Mucosa of descending colon (tissue), 3 donors: Measurements from ENCODE around the gene FAM193A. TPM values are rescaled to one million over a fixed set of nuclear protein-coding genes. Genes with fewer than 3 reads are reported as not detected.
A peak's percentile ranks its signal among the peaks of the same experiment; 100 is the strongest.
"Not testable (repeated sequence)": the region's sequence is repeated elsewhere in the genome, so short reads cannot be mapped to it uniquely, and the experiment has no call there.

ENCODE experiments used
- ATAC-seq: fragments of 200-7000 bp; cut with Tn5 transposase; one replicate; pipeline ENCODE4 v1.9.1; 2020; ENCODE audit warnings: mild to moderate bottlenecking, moderate library complexity
- DNase-seq, 3 donors: peaks; one replicate each; pipeline ENCODE4 v3.0.0-alpha.2; 2020
- H3K36me3 ChIP-seq: fragments of 200-600 bp; one replicate; pipeline ENCODE4 v1.8.0; 2021; ENCODE audit warnings: low read depth, mild to moderate bottlenecking
- H3K4me1 ChIP-seq: fragments of 200-600 bp; one replicate; pipeline ENCODE4 v1.8.0; 2021; ENCODE audit warnings: low read depth, mild to moderate bottlenecking
- H3K4me3 ChIP-seq: fragments of 200-600 bp; one replicate; pipeline ENCODE4 v1.8.0; 2021; ENCODE audit warnings: mild to moderate bottlenecking
- H3K9me3 ChIP-seq: fragments of 200-600 bp; one replicate; pipeline ENCODE4 v1.8.0; 2021; ENCODE audit warnings: mild to moderate bottlenecking
- intact Hi-C, 2 donors: fragments of 100-400 bp; cut with DNase I in 1 of 2; cut with micrococcal nuclease in 1 of 2; formaldehyde crosslinking; loops; one replicate each; pipeline versions ENCODE4 v1.11.0 to v1.11.1; 2022; cut with DNase I, micrococcal nuclease
- total RNA-seq, 3 donors: library from RNA; stranded (reverse); fragmentation: NEBNext Ultra II Directional in 2 of 3; extraction: Animal tissue kit (Norgen Biotek cat#: 25700) in 2 of 3; gene quantifications; one replicate each; pipeline versions ENCODE4 v1.2.1 to v1.2.4, GENCODE V29; 2021 to 2023
- TF ChIP-seq, protein P1 (sequence below): fragments of 200-600 bp; IDR thresholded peaks from one replicate; pipeline ENCODE4 v1.8.0; 2022; ENCODE audit warnings: antibody characterized with exemption, mild to moderate bottlenecking
- donor health status: DM: no; HTN: no; CAD: no; lungs with moderate emphysema.
- donor health status: DM: no; HTN: no; CAD: no.
- donor health status: DM: no; HTN: yes; CAD: no.

Gene FAM193A
- total RNA-seq, 3 donors from 2014 or later = 26.7 to 35.2 (median 28.6) TPM

DNA sequence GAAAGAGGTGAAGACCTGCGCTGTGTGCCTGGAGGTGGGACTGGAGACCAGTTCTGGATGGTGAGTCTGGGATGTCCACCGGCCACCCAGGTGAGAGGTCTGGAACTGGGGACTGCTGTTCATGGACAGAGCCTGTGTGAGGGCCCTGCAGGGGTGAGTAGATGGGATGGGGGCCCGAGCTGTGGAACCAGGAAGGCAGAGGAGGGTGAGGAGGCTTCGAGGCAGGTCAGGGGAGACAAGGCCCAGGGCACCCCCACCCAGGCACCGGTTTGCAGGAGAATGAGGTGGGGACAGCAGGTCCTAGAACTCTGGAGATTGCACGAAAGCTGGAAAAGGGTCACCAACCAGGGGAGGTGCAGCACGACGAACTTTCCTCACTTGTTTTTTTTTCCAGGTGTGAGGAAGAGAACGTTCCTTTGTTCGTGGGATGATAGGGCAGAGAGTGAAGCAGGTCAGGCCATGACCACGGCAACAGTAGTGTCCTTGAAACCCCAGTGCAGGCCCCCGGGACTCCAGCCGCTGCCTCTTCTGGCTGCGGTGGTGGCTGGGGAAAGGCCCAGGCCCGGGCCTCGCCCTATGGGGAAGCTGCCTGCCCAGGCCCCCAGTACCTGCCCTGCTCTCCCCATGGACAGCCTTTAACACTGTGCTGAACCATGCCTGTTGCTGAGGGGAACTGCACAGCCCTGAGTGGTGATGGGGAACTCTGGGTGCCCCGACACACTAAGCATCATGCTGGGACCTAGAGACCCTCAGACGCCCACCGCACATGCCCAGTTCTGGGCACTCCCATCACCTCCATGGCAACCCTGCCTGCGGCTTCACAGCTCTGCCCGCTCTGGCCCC is 196.8 kb downstream of the FAM193A start:
- TF ChIP-seq, protein P1, sequence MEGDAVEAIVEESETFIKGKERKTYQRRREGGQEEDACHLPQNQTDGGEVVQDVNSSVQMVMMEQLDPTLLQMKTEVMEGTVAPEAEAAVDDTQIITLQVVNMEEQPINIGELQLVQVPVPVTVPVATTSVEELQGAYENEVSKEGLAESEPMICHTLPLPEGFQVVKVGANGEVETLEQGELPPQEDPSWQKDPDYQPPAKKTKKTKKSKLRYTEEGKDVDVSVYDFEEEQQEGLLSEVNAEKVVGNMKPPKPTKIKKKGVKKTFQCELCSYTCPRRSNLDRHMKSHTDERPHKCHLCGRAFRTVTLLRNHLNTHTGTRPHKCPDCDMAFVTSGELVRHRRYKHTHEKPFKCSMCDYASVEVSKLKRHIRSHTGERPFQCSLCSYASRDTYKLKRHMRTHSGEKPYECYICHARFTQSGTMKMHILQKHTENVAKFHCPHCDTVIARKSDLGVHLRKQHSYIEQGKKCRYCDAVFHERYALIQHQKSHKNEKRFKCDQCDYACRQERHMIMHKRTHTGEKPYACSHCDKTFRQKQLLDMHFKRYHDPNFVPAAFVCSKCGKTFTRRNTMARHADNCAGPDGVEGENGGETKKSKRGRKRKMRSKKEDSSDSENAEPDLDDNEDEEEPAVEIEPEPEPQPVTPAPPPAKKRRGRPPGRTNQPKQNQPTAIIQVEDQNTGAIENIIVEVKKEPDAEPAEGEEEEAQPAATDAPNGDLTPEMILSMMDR = no peak
- ATAC-seq = peak; percentile 30
- no peaks in the 10 kb centered on the region for H3K4me1 ChIP-seq
- H3K4me3 ChIP-seq = no peak overlapping the region
- H3K36me3 ChIP-seq = no peaks in the 10 kb centered on the region
- H3K9me3 ChIP-seq = no peaks in the 10 kb centered on the region
- no peak for DNase-seq
- intact Hi-C loops = no loop called here

DNA sequence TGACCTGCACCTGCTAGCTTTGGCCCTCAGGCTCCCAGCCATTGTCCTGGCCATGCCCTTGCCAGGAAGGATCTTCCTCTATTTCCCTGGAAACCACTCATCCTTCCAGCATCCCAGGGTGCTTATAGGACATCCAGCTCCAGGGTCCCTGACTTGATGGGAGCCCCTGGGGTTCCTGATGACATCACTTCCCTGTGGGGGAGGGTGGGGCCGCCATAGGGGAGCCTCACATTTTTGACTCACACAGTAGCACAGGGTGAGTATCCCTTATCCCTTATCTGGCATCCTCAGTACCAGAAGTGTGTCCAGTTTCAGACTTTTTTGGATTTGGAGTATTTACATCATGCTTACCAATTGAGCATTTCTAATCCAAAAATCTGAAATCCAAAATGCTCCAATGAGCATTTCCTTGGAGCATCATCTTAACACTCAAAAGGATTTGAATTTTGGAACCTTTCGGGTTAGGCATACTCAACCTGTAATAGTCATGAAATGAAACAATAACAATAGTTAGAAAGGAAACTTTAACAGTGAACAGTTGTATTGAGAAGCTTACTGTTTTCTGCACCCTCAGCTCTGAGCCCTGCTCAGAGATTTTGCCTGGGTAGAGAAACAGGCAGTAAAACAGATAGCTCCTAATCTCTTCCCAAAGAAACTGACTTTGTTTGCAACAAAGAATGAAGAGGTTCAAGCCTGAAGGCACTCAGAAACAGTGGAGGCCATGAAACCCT is 197.6 kb downstream of the FAM193A start:
- intact Hi-C loops = no loop called here
- Histone ChIP-seq H3K4me3 (no peak overlapping the region), H3K4me1 (no peaks in the 10 kb centered on the region), H3K9me3 (no peaks in the 10 kb centered on the region), H3K36me3 (no peaks in the 10 kb centered on the region)
- DNase-seq (no peak), ATAC-seq (no peak)
- TF ChIP-seq, protein P1 = no peak

DNA sequence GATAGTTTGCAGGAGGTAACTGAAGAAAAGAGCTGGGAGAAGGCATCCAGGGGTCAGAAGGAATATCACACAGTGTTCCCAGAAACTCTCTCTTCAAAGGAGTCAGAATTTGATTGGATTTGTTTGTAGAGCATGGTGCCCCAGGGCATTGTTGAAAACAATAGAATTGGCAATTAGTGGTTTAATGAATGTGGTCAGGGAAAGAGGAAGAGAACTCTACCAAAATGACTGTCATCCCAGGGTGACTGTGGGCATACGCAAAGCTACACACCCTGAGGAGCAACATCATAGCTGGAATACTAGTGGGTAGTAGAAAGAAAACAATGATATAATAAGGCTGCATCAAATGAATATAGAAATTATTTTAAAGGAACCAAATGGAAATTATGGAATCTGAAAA is 198.2 kb downstream of the FAM193A start:
- DNase-seq (no peak), ATAC-seq (no peak)
- H3K4me1 ChIP-seq = no peaks in the 10 kb centered on the region
- intact Hi-C loops = no loop called here
- H3K4me3 ChIP-seq = no peak overlapping the region
- TF ChIP-seq, protein P1 = no peak
- no peaks in the 10 kb centered on the region for H3K36me3 ChIP-seq
- H3K9me3 ChIP-seq = no peaks in the 10 kb centered on the region

DNA sequence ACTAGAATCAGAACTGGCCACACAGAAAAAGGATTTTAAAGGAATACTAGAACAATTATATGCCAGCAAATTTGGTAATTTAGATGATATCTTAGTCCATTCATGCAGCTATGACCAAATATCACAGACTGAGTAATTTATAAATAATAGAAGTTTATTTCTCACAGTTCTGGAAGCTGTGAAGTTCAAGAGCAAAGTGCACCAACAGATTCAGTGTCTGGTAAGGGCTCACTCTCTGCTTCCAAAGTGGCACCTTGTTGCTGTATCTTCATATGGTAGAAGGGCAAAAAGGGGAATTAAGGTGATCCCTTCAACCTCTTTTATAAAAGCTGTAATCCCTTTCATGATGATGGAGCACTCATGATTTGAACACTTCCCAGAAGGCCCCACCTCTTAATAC is 199.4 kb downstream of the FAM193A start:
- intact Hi-C loops = no loop called here
- TF ChIP-seq, protein P1 = no peak
- Histone ChIP-seq H3K4me1 (no peaks in the 10 kb centered on the region), H3K4me3 (no peak overlapping the region), H3K36me3 (no peaks in the 10 kb centered on the region), H3K9me3 (no peaks in the 10 kb centered on the region)
- ATAC-seq (no peak), DNase-seq (no peak)

- intact Hi-C loops, DNase-seq, ATAC-seq, H3K4me1 ChIP-seq, H3K9me3 ChIP-seq, H3K4me3 ChIP-seq, H3K36me3 ChIP-seq: not testable (repeated sequence)
Measured at GRCh38 chr4:2738296-2738695, 201.8 kb downstream of the FAM193A start.

- H3K9me3 ChIP-seq = no peaks in the 10 kb centered on the region
- H3K4me3 ChIP-seq = no peak overlapping the region
- H3K4me1 ChIP-seq = peaks cover 19% of the 10 kb centered on the region
- DNase-seq (no peak), ATAC-seq (no peak)
- intact Hi-C loops = no loop called here
- no peaks in the 10 kb centered on the region for H3K36me3 ChIP-seq
- TF ChIP-seq, protein P1 = no peak
Measured at GRCh38 chr4:2741626-2742025, 205.2 kb downstream of the FAM193A start.
